Adrenal gland (tissue), 12 donors: Measurements from ENCODE around the gene JAM3. TPM values are rescaled to one million over a fixed set of nuclear protein-coding genes. Genes with fewer than 3 reads are reported as not detected.
A peak's percentile ranks its signal among the peaks of the same experiment; 100 is the strongest.

Experiments
- DNase-seq, 7 donors: peaks; one replicate each; pipeline ENCODE4 v3.0.0-alpha.2; 2019 to 2020
- H3K27ac ChIP-seq, 5 donors: fragments of 200-600 bp; sonication (generic) in 4 of 5; 1 replicate in 3 of 5; 2 replicates in 2 of 5; pipeline versions ENCODE4 v1.5.1 to v1.8.0; 2016 to 2020; ENCODE audit warnings: mild to moderate bottlenecking in 1 of 5
- H3K27me3 ChIP-seq: fragments of 200-600 bp; 2 replicates; pipeline ENCODE4 v1.8.0; 2021
- H3K36me3 ChIP-seq, 2 donors: fragments of 200-600 bp; replicated peaks in 1 of 2; 1 replicate in 1 of 2; 2 replicates in 1 of 2; pipeline versions ENCODE4 v1.5.1 to v1.8.0; 2018 to 2022
- H3K4me1 ChIP-seq, 2 donors: fragments of 200-600 bp; replicated peaks in 1 of 2; 1 replicate in 1 of 2; 2 replicates in 1 of 2; pipeline versions ENCODE4 v1.5.1 to v1.8.0; 2018 to 2021
- H3K4me3 ChIP-seq, 4 donors: fragments of 200-600 bp; sonication (generic) in 3 of 4; one replicate each; pipeline ENCODE4 v1.5.1; 2016 to 2018
- H3K9me3 ChIP-seq, 3 donors: fragments of 200-600 bp; sonication (generic) in 1 of 3; replicated peaks in 1 of 3; 1 replicate in 2 of 3; 2 replicates in 1 of 3; pipeline versions ENCODE4 v1.5.1 to v1.8.0; 2016 to 2021
- CTCF ChIP-seq, 6 experiments: fragments of 450-650 bp in 4 of 6; fragments of 200-600 bp in 2 of 6; sonication (generic) in 1 of 6; IDR thresholded peaks; 1 replicate in 5 of 6; 2 replicates in 1 of 6; pipeline versions ENCODE4 v1.5.1 to v1.8.0; 2016 to 2021; ENCODE audit warnings: antibody characterized with exemption in 6 of 6, mild to moderate bottlenecking in 2 of 6, moderate library complexity in 1 of 6
- POLR2A ChIP-seq, 2 donors: fragments of 450-650 bp; IDR thresholded peaks; one replicate each; pipeline ENCODE4 v1.6.1; 2017; ENCODE audit warnings: antibody characterized with exemption in 2 of 2, mild to moderate bottlenecking in 2 of 2, moderate library complexity in 1 of 2
- WGBS, 4 donors: extraction: QIAGEN DNeasy Blood & Tissue Kit in 2 of 4; methylation state at CpG; one replicate each; pipeline versions ENCODE4 v1.1.5 to v1.1.7; 2013 to 2017; 5-methylcytosine and 5-hydroxymethylcytosine counted together
- intact Hi-C, 2 donors: fragments of 100-400 bp; cut with DNase I; formaldehyde crosslinking; loops; one replicate each; pipeline versions ENCODE4 v1.14.1 to v1.15.0; 2022 to 2023
- polyA plus RNA-seq, 3 donors: library from polyadenylated mRNA; stranded (reverse); fragments of 200-250 nt in 2 of 3; fragments of 350-450 nt in 1 of 3; fragmentation: Illumina TruSeq in 1 of 3; extraction: RNeasy Lipid Tissue Mini Kit (QIAGEN cat#74804) in 1 of 3; gene quantifications; one replicate each; pipeline ENCODE4 v1.2.3, GENCODE V29; 2013 to 2014
- total RNA-seq, 9 donors: library from RNA; depleted of rRNA in 4 of 9; stranded (reverse); fragments of >200 nt in 4 of 9; fragments of 120-200 nt in 1 of 9; fragmentation: NEBNext Ultra II Directional in 1 of 9; extraction: Animal tissue kit (Norgen Biotek cat#: 25700) in 1 of 9; gene quantifications; one replicate each; pipeline versions ENCODE4 v1.1.0 to v1.2.4, GENCODE V29; 2013 to 2023
- donor health status: healthy with polysubstance abuse.
- donor health status: Bipolar disorder and iron deficiency.
- donor health status: DM: yes; HTN: yes; CAD: no.
- donor health status: DM: no; HTN: no; CAD: no.
- donor health status: DM: no; HTN: no; CAD: no.
- donor health status: DM: yes; HTN: yes; CAD: no.

Gene JAM3
- total and polyA plus RNA-seq, 12 donors = 18.0 to 42.2 (median 31.9) TPM

GRCh38 chr11:134050541-134051383 lies 18.1 kb upstream of the JAM3 start:
- TF ChIP-seq CTCF (IDR thresholded peaks at IDR 0.05) (peak; percentile 87 to 98 (median 96)), POLR2A (IDR thresholded peaks at IDR 0.05) (peak in 1 of 2 donors; percentile 55)
- Histone ChIP-seq H3K27ac (peak overlapping the region in 4 of 5 donors; percentile 25 to 91 (median 81)), H3K4me1 (no peaks in the 10 kb centered on the region), H3K4me3 (peak overlapping the region in 2 of 4 donors; percentile 2 to 50), H3K27me3 (no peaks in the 10 kb centered on the region), H3K9me3 (no peaks in the 10 kb centered on the region), H3K36me3 (no peaks in the 10 kb centered on the region)
- intact Hi-C loops = loop anchor here in 1 of 2 donors (2.0 kb wide), 1 partner anchor 90 kb away; no protein-coding TSS in a partner anchor
- peak; percentile 80 to 89 (median 84) for DNase-seq
- WGBS, 4 donors = 19 to 44% (median 32%) methylated on average over 16 to 43 of the region's 43 CpGs

GRCh38 chr11:134052395-134052987 lies 16.4 kb upstream of the JAM3 start:
- Histone ChIP-seq H3K27me3 (no peaks in the 10 kb centered on the region), H3K36me3 (no peaks in the 10 kb centered on the region), H3K4me3 (no peak overlapping the region), H3K27ac (no peak overlapping the region), H3K9me3 (no peaks in the 10 kb centered on the region), H3K4me1 (no peaks in the 10 kb centered on the region)
- peak in 3 of 7 donors; percentile 20 to 40 (median 28) for DNase-seq
- intact Hi-C loops = no loop called here
- no peak for TF ChIP-seq CTCF (IDR thresholded peaks at IDR 0.05)
- TF ChIP-seq POLR2A (IDR thresholded peaks at IDR 0.05) = no peak
- 36 to 66% (median 49%) methylated on average over 7 to 12 of the region's 12 CpGs for WGBS, 4 donors

- no peaks in the 10 kb centered on the region for H3K4me1 ChIP-seq
- H3K27ac ChIP-seq = no peak overlapping the region
- H3K27me3 ChIP-seq = no peaks in the 10 kb centered on the region
- intact Hi-C loops = no loop called here
- H3K4me3 ChIP-seq = no peak overlapping the region
- DNase-seq = peak in 2 of 7 donors; percentile 15 to 42
- H3K9me3 ChIP-seq = no peaks in the 10 kb centered on the region
- TF ChIP-seq CTCF (IDR thresholded peaks at IDR 0.05) (no peak), POLR2A (IDR thresholded peaks at IDR 0.05) (no peak)
- whole genome bisulfite sequencing, 4 donors = 70 to 71% (median 71%) methylated on average over 17 to 26 of the region's 26 CpGs
- no peaks in the 10 kb centered on the region for H3K36me3 ChIP-seq
These were observed 15.6 kb upstream of the JAM3 start for GRCh38 chr11:134052988-134053945.
